Neural crest cell (in vitro differentiated cells): ENCODE results near the gene ZNF292. TPM values are rescaled to one million over a fixed set of nuclear protein-coding genes. Genes with fewer than 3 reads are reported as not detected.

Experiments
- DNase-seq: peaks from one replicate; pipeline ENCODE4 v3.0.0; 2021; ENCODE audit warnings: low read depth, mixed read lengths, low spot score
- H3K27ac Mint-ChIP-seq: one replicate; pipeline ENCODE4 v1.8.0; 2021; ENCODE audit warnings: mild to moderate bottlenecking, mixed read lengths; ENCODE audit not compliant: unreplicated experiment
- H3K27me3 Mint-ChIP-seq: 2 replicates; pipeline ENCODE4 v1.8.0; 2021; ENCODE audit warnings: low read depth, mild to moderate bottlenecking, mixed read lengths
- H3K36me3 Mint-ChIP-seq: 2 replicates; pipeline ENCODE4 v1.8.0; 2021; ENCODE audit warnings: low read depth, mild to moderate bottlenecking, mixed read lengths
- H3K4me1 Mint-ChIP-seq: 2 replicates; pipeline ENCODE4 v1.8.0; 2021; ENCODE audit warnings: mixed read lengths
- H3K4me3 Mint-ChIP-seq: one replicate; pipeline ENCODE4 v1.8.0; 2021; ENCODE audit warnings: mild to moderate bottlenecking, mixed read lengths
- H3K9me3 Mint-ChIP-seq: 2 replicates; pipeline ENCODE4 v1.8.0; 2021; ENCODE audit warnings: mixed read lengths
- CTCF ChIP-seq: fragments of 200-600 bp; sonication (generic); conservative IDR thresholded peaks from 2 replicates; pipeline ENCODE4 v1.5.0; 2021; ENCODE audit warnings: antibody characterized with exemption, mild to moderate bottlenecking
- total RNA-seq: library from RNA; stranded (reverse); gene quantifications from 2 replicates; pipeline ENCODE4 v1.2.1, GENCODE V29; 2021

Gene ZNF292
- total RNA-seq, 1 donor from 2014 or later, result 55.2 TPM

- Mint-ChIP-seq H3K9me3 (no peaks in the 10 kb centered on the region), H3K36me3 (no peaks in the 10 kb centered on the region), H3K27ac (no peak overlapping the region), H3K4me3 (no peak overlapping the region), H3K27me3 (no peaks in the 10 kb centered on the region), H3K4me1 (peaks cover 35% of the 10 kb centered on the region)
- no peak for TF ChIP-seq CTCF
- no peak for DNase-seq
Measured at GRCh38 chr6:87164506-87164905, 9.1 kb downstream of the ZNF292 start.

DNA sequence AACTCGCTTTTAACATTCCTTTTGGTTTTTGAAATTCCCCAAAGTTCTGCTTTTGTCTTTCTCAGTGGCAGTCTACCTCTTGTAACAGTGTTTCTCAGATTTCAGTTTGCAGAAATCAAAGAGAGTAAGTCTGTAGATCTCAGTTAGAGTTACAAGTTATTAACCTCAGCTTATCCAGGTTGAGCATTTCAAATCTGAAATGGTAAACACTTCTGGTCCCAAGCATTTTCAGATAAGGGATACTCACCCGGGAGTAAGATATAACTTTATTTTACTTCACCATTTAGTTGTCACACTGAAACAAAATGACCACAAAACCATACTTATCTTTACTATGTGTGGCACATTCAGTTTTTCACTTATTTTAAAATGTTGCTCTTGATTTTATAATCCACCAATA is 9.8 kb downstream of the ZNF292 start:
- Mint-ChIP-seq H3K9me3 (no peaks in the 10 kb centered on the region), H3K4me1 (peaks cover 30% of the 10 kb centered on the region), H3K27me3 (no peaks in the 10 kb centered on the region), H3K36me3 (no peaks in the 10 kb centered on the region), H3K27ac (no peak overlapping the region), H3K4me3 (no peak overlapping the region)
- DNase-seq, result no peak
- TF ChIP-seq CTCF, result no peak

DNA sequence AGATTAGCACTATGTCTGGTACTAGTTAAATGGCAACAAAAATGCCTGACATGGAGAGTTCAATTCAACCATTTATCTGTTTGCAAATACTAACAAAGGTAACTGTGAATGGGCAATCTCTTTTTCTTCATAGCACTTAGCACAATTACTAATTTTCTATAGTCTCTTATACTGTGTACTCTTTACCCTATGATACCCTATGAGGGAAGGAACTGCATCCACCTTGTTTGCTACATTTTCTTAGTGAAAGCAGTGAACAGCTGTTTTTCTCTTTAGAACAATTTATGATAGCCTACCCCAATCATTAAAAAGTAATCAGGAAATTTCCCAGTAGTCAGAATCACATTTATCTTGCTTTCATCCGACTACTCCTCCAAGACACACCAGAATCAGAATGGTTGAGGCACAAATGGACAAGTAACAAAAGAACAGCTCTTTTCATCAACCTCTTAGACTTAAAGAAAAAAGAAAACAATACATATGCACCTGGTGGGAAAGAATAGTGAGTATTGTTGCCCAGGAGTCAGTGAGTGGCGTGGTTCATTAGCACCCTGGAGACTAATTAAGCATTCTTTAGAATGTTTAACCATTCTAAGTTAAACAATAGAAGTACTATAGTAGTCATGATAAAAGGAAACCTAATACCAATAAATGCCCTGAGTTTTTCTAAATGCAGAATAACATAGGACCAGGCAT is 16.7 kb downstream of the ZNF292 start:
- Mint-ChIP-seq H3K27me3 (no peaks in the 10 kb centered on the region), H3K4me1 (peaks cover 33% of the 10 kb centered on the region), H3K27ac (peak overlapping the region; percentile 8), H3K9me3 (no peaks in the 10 kb centered on the region), H3K36me3 (peaks cover 10% of the 10 kb centered on the region), H3K4me3 (no peak overlapping the region)
- no peak for TF ChIP-seq CTCF
- no peak for DNase-seq

DNA sequence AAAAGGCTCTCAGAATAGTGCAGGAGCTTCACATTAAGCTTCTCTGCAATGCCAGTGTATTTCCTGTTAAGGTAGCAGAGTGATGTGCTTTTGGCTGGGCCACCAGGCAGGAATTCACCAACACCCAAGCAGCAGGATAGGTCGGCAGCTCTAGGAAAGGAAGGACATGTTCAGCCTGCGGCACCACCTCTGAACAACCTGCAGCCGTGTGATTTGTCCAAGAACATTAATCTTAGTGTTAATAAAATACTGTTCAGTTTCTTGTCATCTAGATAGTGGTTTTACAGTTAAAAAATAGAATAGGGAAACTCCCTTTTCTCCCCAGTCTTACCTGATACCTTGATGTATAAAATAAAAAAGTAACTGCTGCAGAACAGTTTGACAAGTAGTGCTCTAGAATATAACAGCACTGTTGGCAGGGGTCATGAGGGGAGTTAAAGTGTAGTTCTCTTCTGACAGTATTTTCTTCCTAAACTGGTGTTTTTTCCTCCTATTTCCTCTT is 18.8 kb downstream of the ZNF292 start:
- peaks cover 33% of the 10 kb centered on the region for H3K4me1 Mint-ChIP-seq

GRCh38 chr6:87176493-87176892 is 21.1 kb downstream of the ZNF292 start:
- peaks cover 20% of the 10 kb centered on the region for H3K36me3 Mint-ChIP-seq
- H3K4me1 Mint-ChIP-seq, result peaks cover 35% of the 10 kb centered on the region
- H3K4me3 Mint-ChIP-seq, result no peak overlapping the region
- H3K27ac Mint-ChIP-seq, result no peak overlapping the region
- H3K9me3 Mint-ChIP-seq, result peaks cover 2% of the 10 kb centered on the region
- no peaks in the 10 kb centered on the region for H3K27me3 Mint-ChIP-seq
- no peak for DNase-seq
- no peak for TF ChIP-seq CTCF

More for the DNA sequence above, 18.8 kb downstream of the ZNF292 start:
- Mint-ChIP-seq H3K27ac (no peak overlapping the region), H3K9me3 (peaks cover 2% of the 10 kb centered on the region), H3K27me3 (no peaks in the 10 kb centered on the region), H3K36me3 (peaks cover 20% of the 10 kb centered on the region), H3K4me3 (no peak overlapping the region)
- no peak for DNase-seq
- no peak for TF ChIP-seq CTCF
